MM.1S (cell line): ENCODE measurements around the gene POLR3A.

Experiments used
- DNase-seq: peaks from one replicate; pipeline ENCODE4 v3.0.0-alpha.2; 2015
- H2AFZ ChIP-seq: fragments of 300-600 bp; sonication (generic); 2 replicates; pipeline ENCODE4 v1.6.0; 2016; ENCODE audit warnings: antibody characterized with exemption, low read length
- H3F3A ChIP-seq: fragments of 300-600 bp; sonication (generic); 2 replicates; pipeline ENCODE4 v1.6.1; 2016; ENCODE audit warnings: mild to moderate bottlenecking, antibody characterized with exemption, low read length, moderate library complexity, mixed read lengths; ENCODE audit not compliant: insufficient read depth
- H3K27ac ChIP-seq: fragments of 300-600 bp; sonication (generic); 2 replicates; pipeline ENCODE4 v1.5.1; 2016; ENCODE audit warnings: mild to moderate bottlenecking, low read length
- H3K27me3 ChIP-seq: fragments of 300-600 bp; sonication (generic); replicated peaks from 2 replicates; pipeline ENCODE4 v1.6.0; 2016; ENCODE audit warnings: low read length; ENCODE audit not compliant: insufficient read depth
- H3K36me3 ChIP-seq: fragments of 300-600 bp; sonication (generic); replicated peaks from 2 replicates; pipeline ENCODE4 v1.6.1; 2016; ENCODE audit warnings: mild to moderate bottlenecking, low read length, mixed read lengths; ENCODE audit not compliant: insufficient read depth
- H3K4me1 ChIP-seq: fragments of 300-600 bp; sonication (generic); 2 replicates; pipeline ENCODE4 v1.6.1; 2016; ENCODE audit warnings: low read length, mixed read lengths
- H3K4me2 ChIP-seq: fragments of 300-600 bp; sonication (generic); 2 replicates; pipeline ENCODE4 v1.6.0; 2016; ENCODE audit warnings: low read depth, low read length
- H3K4me3 ChIP-seq: fragments of 300-600 bp; sonication (generic); 2 replicates; pipeline ENCODE4 v1.5.1; 2016; ENCODE audit warnings: low read length, mixed read lengths
- H3K79me2 ChIP-seq: fragments of 300-600 bp; sonication (generic); 2 replicates; pipeline ENCODE4 v1.6.1; 2016; ENCODE audit warnings: mixed run types, low read length, mixed read lengths
- H3K9ac ChIP-seq: fragments of 300-600 bp; sonication (generic); 2 replicates; pipeline ENCODE4 v1.6.1; 2016; ENCODE audit warnings: low read length, mixed read lengths
- H3K9me2 ChIP-seq: fragments of 300-600 bp; sonication (generic); replicated peaks from 2 replicates; pipeline ENCODE4 v1.6.1; 2016; ENCODE audit warnings: mild to moderate bottlenecking, low read length, mixed read lengths; ENCODE audit not compliant: insufficient read depth
- H3K9me3 ChIP-seq: fragments of 300-600 bp; sonication (generic); replicated peaks from 2 replicates; pipeline ENCODE4 v1.6.1; 2016; ENCODE audit warnings: mild to moderate bottlenecking, low read length, mixed read lengths; ENCODE audit not compliant: insufficient read depth
- H4K20me1 ChIP-seq: fragments of 300-600 bp; sonication (generic); 2 replicates; pipeline ENCODE4 v1.6.1; 2016; ENCODE audit warnings: mild to moderate bottlenecking, low read length, moderate library complexity, mixed read lengths; ENCODE audit not compliant: insufficient read depth
- CTCF ChIP-seq: fragments of 300-600 bp; sonication (generic); IDR thresholded peaks from 2 replicates; pipeline ENCODE4 v1.5.1; 2016; ENCODE audit warnings: antibody characterized with exemption, low read length, mixed read lengths
- EZH2 ChIP-seq: fragments of 300-600 bp; sonication (generic); optimal IDR thresholded peaks from 2 replicates; pipeline ENCODE3; 2017; ENCODE audit warnings: low read depth, mild to moderate bottlenecking, antibody characterized with exemption, low read length, mixed read lengths
- EZH2phosphoT487 ChIP-seq: fragments of 300-600 bp; sonication (generic); IDR thresholded peaks from 2 replicates; pipeline ENCODE4 v1.6.1; 2018; ENCODE audit warnings: antibody characterized with exemption, low read length

Gene POLR3A

GRCh38 chr10:77943121-77943901 lies 86.0 kb downstream of the POLR3A start:
- Histone ChIP-seq H2AFZ (no peak overlapping the region), H3K79me2 (no peaks in the 10 kb centered on the region), H3K4me2 (no peak overlapping the region), H3F3A (no peaks in the 10 kb centered on the region), H3K9me2 (no peaks in the 10 kb centered on the region), H3K9me3 (no peaks in the 10 kb centered on the region), H4K20me1 (no peaks in the 10 kb centered on the region), H3K4me1 (no peaks in the 10 kb centered on the region), H3K9ac (no peak overlapping the region), H3K27me3 (no peaks in the 10 kb centered on the region), H3K27ac (no peak overlapping the region), H3K36me3 (no peaks in the 10 kb centered on the region), H3K4me3 (no peak overlapping the region)
- TF ChIP-seq CTCF (no peak), EZH2 (no peak), EZH2phosphoT487 (no peak)
- DNase-seq: no peak

- Histone ChIP-seq H3K4me1 (no peaks in the 10 kb centered on the region), H2AFZ (no peak overlapping the region), H3F3A (no peaks in the 10 kb centered on the region), H4K20me1 (no peaks in the 10 kb centered on the region), H3K9me2 (no peaks in the 10 kb centered on the region), H3K4me2 (no peak overlapping the region), H3K9me3 (no peaks in the 10 kb centered on the region), H3K9ac (no peak overlapping the region), H3K36me3 (no peaks in the 10 kb centered on the region), H3K79me2 (no peaks in the 10 kb centered on the region), H3K27ac (no peak overlapping the region), H3K4me3 (no peak overlapping the region), H3K27me3 (no peaks in the 10 kb centered on the region)
- no peak for DNase-seq
- TF ChIP-seq CTCF: no peak
- no peak for TF ChIP-seq EZH2
- TF ChIP-seq EZH2phosphoT487: no peak
Measured at GRCh38 chr10:77941790-77942189, 87.5 kb downstream of the POLR3A start.

- no peak overlapping the region for H2AFZ ChIP-seq
- H4K20me1 ChIP-seq: no peaks in the 10 kb centered on the region
- no peaks in the 10 kb centered on the region for H3K79me2 ChIP-seq
- H3K9me3 ChIP-seq: no peaks in the 10 kb centered on the region
- no peak overlapping the region for H3K9ac ChIP-seq
- TF ChIP-seq CTCF (no peak), EZH2phosphoT487 (no peak), EZH2 (no peak)
- H3K9me2 ChIP-seq: no peaks in the 10 kb centered on the region
- H3K27me3 ChIP-seq: no peaks in the 10 kb centered on the region
- no peaks in the 10 kb centered on the region for H3F3A ChIP-seq
- no peak overlapping the region for H3K4me2 ChIP-seq
- no peak for DNase-seq
- H3K4me1 ChIP-seq: no peaks in the 10 kb centered on the region
- no peak overlapping the region for H3K4me3 ChIP-seq
- no peak overlapping the region for H3K27ac ChIP-seq
- no peaks in the 10 kb centered on the region for H3K36me3 ChIP-seq
Measured at GRCh38 chr10:77940627-77941026, 88.7 kb downstream of the POLR3A start.
